Spinal cord (tissue), 10 donors: ENCODE data around the gene KIF25. TPM values are rescaled to one million over a fixed set of nuclear protein-coding genes. Genes with fewer than 3 reads are reported as not detected.
"Not testable (repeated sequence)": the region's sequence is repeated elsewhere in the genome, so short reads cannot be mapped to it uniquely, and the experiment has no call there.

Experiments
- DNase-seq, 6 donors: peaks; one replicate each; pipeline versions ENCODE4 v3.0.0 to v3.0.0-alpha.2; 2013 to 2015; ENCODE audit warnings: low spot score in 6 of 6, low read depth in 4 of 6
- H3K27ac ChIP-seq: one replicate; pipeline ENCODE4 v1.5.1; 2013; ENCODE audit warnings: low read depth, low read length, control low read depth
- H3K27me3 ChIP-seq: one replicate; pipeline ENCODE4 v1.6.1; 2013; ENCODE audit warnings: low read length; ENCODE audit not compliant: control insufficient read depth, insufficient read depth
- H3K36me3 ChIP-seq: one replicate; pipeline ENCODE4 v1.6.1; 2013; ENCODE audit warnings: low read length; ENCODE audit not compliant: control insufficient read depth, insufficient read depth
- H3K4me1 ChIP-seq: one replicate; pipeline ENCODE4 v1.6.1; 2013; ENCODE audit warnings: low read length; ENCODE audit not compliant: control insufficient read depth, insufficient read depth
- H3K4me3 ChIP-seq: one replicate; pipeline ENCODE4 v1.5.1; 2013; ENCODE audit warnings: low read depth, low read length, control low read depth
- H3K9me3 ChIP-seq: one replicate; pipeline ENCODE4 v1.6.1; 2013; ENCODE audit warnings: low read length; ENCODE audit not compliant: control insufficient read depth, insufficient read depth
- WGBS: methylation state at CpG from one replicate; pipeline ENCODE4 v1.1.5; 2013; ENCODE audit warnings: missing lambda C conversion rate; ENCODE audit not compliant: insufficient coverage; 5-methylcytosine and 5-hydroxymethylcytosine counted together
- polyA plus RNA-seq, 2 donors: library from polyadenylated mRNA; unstranded; fragments of 120-200 nt; gene quantifications; one replicate each; pipeline ENCODE4 v1.2.1, GENCODE V29; 2013; ENCODE audit not compliant: insufficient read length in 2 of 2
- total RNA-seq, 2 donors: library from RNA; depleted of rRNA in 1 of 2; stranded (reverse); fragments of 120-200 nt in 1 of 2; fragments of >200 nt in 1 of 2; gene quantifications; one replicate each; pipeline versions ENCODE4 v1.2.3 to v1.2.4, GENCODE V29; 2013 to 2014
- donor health status: healthy.

The KIF25 gene
- total and polyA plus RNA-seq, 4 donors = 1.2 to 3.0 (median 2.2) TPM; not detected in 1

- no peaks in the 10 kb centered on the region for H3K9me3 ChIP-seq
- H3K36me3 ChIP-seq = peaks cover 18% of the 10 kb centered on the region
- H3K27ac ChIP-seq = no peak overlapping the region
- H3K27me3 ChIP-seq = no peaks in the 10 kb centered on the region
- peak in 1 of 6 donors; percentile 38 for DNase-seq
- WGBS = 45% methylated on average over 8 of the region's 9 CpGs
- no peak overlapping the region for H3K4me3 ChIP-seq
- peaks cover 7% of the 10 kb centered on the region for H3K4me1 ChIP-seq
Measured at GRCh38 chr6:167973148-167973885, 24.2 kb upstream of the KIF25 start.

DNA sequence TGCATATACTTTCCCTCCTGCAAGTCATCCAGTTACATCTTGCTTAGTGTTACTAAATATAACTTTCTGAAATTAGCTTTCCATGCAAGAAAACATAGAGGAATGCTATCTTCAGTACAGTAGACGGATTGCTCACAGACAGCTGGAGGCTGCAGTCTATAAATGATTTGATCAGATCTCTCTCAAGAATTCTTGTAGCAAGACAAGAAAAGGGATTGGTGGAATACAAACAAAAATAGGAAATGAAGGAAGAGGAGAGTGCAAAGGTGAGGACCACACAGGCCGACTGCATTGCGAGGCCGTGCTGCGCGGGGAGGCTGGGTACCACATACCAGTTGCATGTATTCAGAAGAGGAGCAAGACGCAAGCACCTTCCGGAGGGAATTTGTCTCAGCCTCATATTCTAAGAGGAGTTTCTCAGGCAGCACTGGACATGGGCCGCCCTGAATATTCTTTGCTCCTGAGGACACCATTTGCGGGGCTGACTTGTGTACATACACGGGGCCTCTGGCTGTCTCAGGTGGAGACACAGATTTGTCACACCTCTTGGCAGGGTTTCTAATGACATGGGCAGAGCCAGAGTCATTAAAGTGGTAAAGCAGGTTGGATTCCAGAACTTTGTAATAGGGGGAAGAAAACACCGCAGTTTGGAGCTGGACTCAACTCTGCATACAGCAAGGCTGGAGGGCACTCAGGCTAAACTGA lies 22.7 kb upstream of the KIF25 start:
- H3K36me3 ChIP-seq = peaks cover 18% of the 10 kb centered on the region
- no peaks in the 10 kb centered on the region for H3K9me3 ChIP-seq
- WGBS = 73% methylated on average over 11 of the region's 12 CpGs
- H3K4me3 ChIP-seq = no peak overlapping the region
- H3K27ac ChIP-seq = no peak overlapping the region
- peak in 1 of 6 donors; percentile 55 for DNase-seq
- H3K27me3 ChIP-seq = no peaks in the 10 kb centered on the region
- peaks cover 12% of the 10 kb centered on the region for H3K4me1 ChIP-seq

DNA sequence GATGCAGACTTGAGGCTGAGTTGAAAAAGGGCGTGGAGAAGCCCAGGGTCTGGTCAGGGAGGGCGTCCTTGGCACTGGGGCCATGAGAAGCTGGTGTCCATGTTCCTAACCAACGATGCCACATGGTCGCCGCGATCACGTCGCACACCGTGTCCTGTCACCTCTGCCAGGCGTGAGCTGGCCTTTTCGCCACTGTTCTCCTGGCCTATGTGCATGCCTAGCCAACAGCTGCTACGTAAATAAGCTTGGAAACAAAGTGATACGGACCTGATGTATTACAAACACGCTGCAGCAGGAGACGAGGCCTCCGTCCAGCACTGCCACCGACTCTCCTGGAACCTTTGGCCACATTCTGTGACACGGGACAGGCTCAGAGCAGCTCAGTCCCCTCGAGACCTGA lies 22.0 kb upstream of the KIF25 start:
- H3K27ac ChIP-seq = no peak overlapping the region
- 88% methylated on average over 17 of the region's 19 CpGs for WGBS

DNA sequence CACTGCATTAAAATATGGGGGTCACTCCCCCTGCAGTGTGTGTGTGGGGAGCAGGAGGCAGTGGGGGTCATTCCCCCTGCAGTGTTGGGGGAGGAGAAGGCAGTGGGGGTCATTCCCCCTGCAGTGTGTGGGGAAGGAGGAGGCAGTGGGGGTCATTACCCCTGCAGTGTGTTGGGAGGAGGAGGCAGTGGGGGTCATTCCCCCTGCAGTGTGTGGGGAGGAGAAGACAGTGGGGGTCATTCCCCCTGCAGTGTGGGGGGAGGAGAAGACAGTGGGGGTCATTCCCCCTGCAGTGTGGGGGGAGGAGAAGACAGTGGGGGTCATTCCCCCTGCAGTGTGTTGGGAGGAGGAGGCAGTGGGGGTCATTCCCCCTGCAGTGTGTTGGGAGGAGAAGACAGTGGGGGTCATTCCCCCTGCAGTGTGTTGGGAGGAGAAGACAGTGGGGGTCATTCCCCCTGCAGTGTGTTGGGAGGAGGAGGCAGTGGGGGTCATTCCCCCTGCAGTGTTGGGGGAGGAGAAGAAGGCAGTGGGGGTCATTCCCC lies 21.3 kb upstream of the KIF25 start:
- not testable (repeated sequence) for DNase-seq, H3K27me3 ChIP-seq

More for the DNA sequence above, 22.0 kb upstream of the KIF25 start:
- peaks cover 12% of the 10 kb centered on the region for H3K4me1 ChIP-seq
- no peak overlapping the region for H3K4me3 ChIP-seq
- H3K27me3 ChIP-seq = no peaks in the 10 kb centered on the region
- H3K9me3 ChIP-seq = no peaks in the 10 kb centered on the region
- peaks cover 18% of the 10 kb centered on the region for H3K36me3 ChIP-seq
- no peak for DNase-seq

DNA sequence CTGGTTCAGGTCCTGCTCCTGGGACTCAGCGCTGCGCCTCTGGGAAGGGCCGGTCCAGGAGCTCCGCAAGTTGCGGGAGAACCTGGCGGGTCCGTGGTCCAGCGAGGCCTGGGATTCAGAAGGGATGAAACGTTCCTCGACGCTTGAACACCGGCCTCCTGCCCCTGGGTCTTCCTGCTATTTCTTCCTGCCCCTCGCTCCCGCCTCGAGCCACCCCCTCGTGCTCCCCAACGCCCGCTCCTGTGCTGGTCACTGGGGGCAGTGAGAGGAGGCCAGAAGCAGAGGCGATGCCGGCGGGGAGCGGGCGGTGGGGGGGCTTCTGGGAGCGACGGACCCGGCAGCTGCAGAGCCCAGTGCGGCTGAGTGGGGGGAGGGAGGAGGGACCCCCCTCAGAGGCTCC lies 20.8 kb upstream of the KIF25 start:
- WGBS = 96% methylated on average over 18 of the region's 27 CpGs

More for the DNA sequence above, 21.3 kb upstream of the KIF25 start:
- Histone ChIP-seq H3K4me1 (peaks cover 12% of the 10 kb centered on the region), H3K36me3 (peaks cover 18% of the 10 kb centered on the region)
- not testable (repeated sequence) for H3K9me3 ChIP-seq, H3K4me3 ChIP-seq, H3K27ac ChIP-seq

GRCh38 chr6:167977717-167978467 lies 19.6 kb upstream of the KIF25 start:
- H3K9me3 ChIP-seq = no peaks in the 10 kb centered on the region
- peaks cover 12% of the 10 kb centered on the region for H3K36me3 ChIP-seq
- no peak for DNase-seq
- WGBS = 96% methylated on average over 34 of the region's 43 CpGs
- peaks cover 12% of the 10 kb centered on the region for H3K4me1 ChIP-seq
- H3K4me3 ChIP-seq = no peak overlapping the region
- H3K27ac ChIP-seq = no peak overlapping the region
- no peaks in the 10 kb centered on the region for H3K27me3 ChIP-seq

More for the DNA sequence above, 20.8 kb upstream of the KIF25 start:
- H3K4me1 ChIP-seq = peaks cover 12% of the 10 kb centered on the region
- peaks cover 18% of the 10 kb centered on the region for H3K36me3 ChIP-seq
- H3K9me3 ChIP-seq = no peaks in the 10 kb centered on the region
- DNase-seq = no peak
- H3K27ac ChIP-seq = no peak overlapping the region
- H3K4me3 ChIP-seq = no peak overlapping the region
- H3K27me3 ChIP-seq = no peaks in the 10 kb centered on the region

GRCh38 chr6:167978607-167979006 lies 18.9 kb upstream of the KIF25 start:
- Histone ChIP-seq H3K4me3 (no peak overlapping the region), H3K9me3 (no peaks in the 10 kb centered on the region), H3K27ac (no peak overlapping the region), H3K4me1 (peaks cover 6% of the 10 kb centered on the region), H3K27me3 (no peaks in the 10 kb centered on the region), H3K36me3 (peaks cover 12% of the 10 kb centered on the region)
- WGBS = 74% methylated on average over 7 of the region's 7 CpGs
- no peak for DNase-seq

- H3K9me3 ChIP-seq = no peaks in the 10 kb centered on the region
- H3K27me3 ChIP-seq = no peaks in the 10 kb centered on the region
- H3K27ac ChIP-seq = no peak overlapping the region
- no peak overlapping the region for H3K4me3 ChIP-seq
- peak in 2 of 6 donors; percentile 43 to 70 for DNase-seq
- H3K36me3 ChIP-seq = peaks cover 12% of the 10 kb centered on the region
- peaks cover 5% of the 10 kb centered on the region for H3K4me1 ChIP-seq
- 49% methylated on average over 12 of the region's 12 CpGs for WGBS
Measured at GRCh38 chr6:167979436-167980139, 17.9 kb upstream of the KIF25 start.
